Activated CD4-positive, alpha-beta T cell treated with anti-CD3 and anti-CD28 coated beads for 36 hours (primary cell): ENCODE results near the gene CACNG7. TPM values are rescaled to one million over a fixed set of nuclear protein-coding genes. Genes with fewer than 3 reads are reported as not detected.

Experiments
- ATAC-seq: fragments of 200-7000 bp; cut with Tn5 transposase; one replicate; pipeline ENCODE4 v1.10.0; 2021; ENCODE audit warnings: mild to moderate bottlenecking, moderate library complexity
- CTCF ChIA-PET: fragments of 350-600 bp; sonication (Branson Sonifier 250); formaldehyde crosslinking; loops from one replicate; lab custom pipeline; 2021; ENCODE audit warnings: antibody characterized with exemption; lab: Charles Lee
- POLR2A ChIA-PET: fragments of 350-600 bp; sonication (Branson Sonifier 250); formaldehyde crosslinking; loops from one replicate; lab custom pipeline; 2021; ENCODE audit warnings: antibody characterized with exemption, inconsistent platforms; lab: Charles Lee
- DNase-seq: peaks from one replicate; pipeline ENCODE4 v3.0.0-alpha.2; 2020
- H3K27ac Mint-ChIP-seq: one replicate; pipeline ENCODE4 v1.8.0; 2021; ENCODE audit warnings: mixed read lengths
- H3K27me3 Mint-ChIP-seq: one replicate; pipeline ENCODE4 v1.8.0; 2021; ENCODE audit warnings: mixed read lengths
- H3K36me3 Mint-ChIP-seq: one replicate; pipeline ENCODE4 v1.8.0; 2021; ENCODE audit warnings: low read depth, mixed read lengths
- H3K4me1 Mint-ChIP-seq: one replicate; pipeline ENCODE4 v1.8.0; 2021; ENCODE audit warnings: mixed read lengths
- H3K4me3 Mint-ChIP-seq: one replicate; pipeline ENCODE4 v1.8.0; 2021; ENCODE audit warnings: mild to moderate bottlenecking, moderate library complexity, mixed read lengths
- H3K9me3 Mint-ChIP-seq: one replicate; pipeline ENCODE4 v1.8.0; 2021; ENCODE audit warnings: low read depth, mixed read lengths
- intact Hi-C, 2 experiments: fragments of 100-400 bp; cut with DNase I in 1 of 2; cut with micrococcal nuclease in 1 of 2; formaldehyde crosslinking; loops; one replicate each; pipeline versions ENCODE4 v1.14.2 to v1.15.1; 2022 to 2024; cut with DNase I, micrococcal nuclease
- total RNA-seq, 2 experiments: library from RNA; stranded (reverse); gene quantifications; one replicate each; pipeline ENCODE4 v1.2.3, GENCODE V29; 2021

Gene CACNG7
- total RNA-seq, 2 experiments from 2014 or later, result not detected

- Mint-ChIP-seq H3K4me3 (no peak overlapping the region), H3K36me3 (no peaks in the 10 kb centered on the region), H3K4me1 (no peaks in the 10 kb centered on the region), H3K27ac (no peak overlapping the region), H3K27me3 (peaks cover 20% of the 10 kb centered on the region), H3K9me3 (no peaks in the 10 kb centered on the region)
- intact Hi-C loops, result loop anchor here in 1 of 2 experiments (10.0 kb wide), 1 partner anchor 777 kb away; the partner anchor contains the start of gene ZNF665
- ChIA-PET POLR2A (no interaction called here), CTCF (no interaction called here)
- no peak for ATAC-seq
- DNase-seq, result no peak
These were observed 62.6 kb downstream of the CACNG7 start for GRCh38 chr19:53971673-53972072.

- no peak overlapping the region for H3K27ac Mint-ChIP-seq
- peaks cover 53% of the 10 kb centered on the region for H3K27me3 Mint-ChIP-seq
- peak overlapping the region; percentile 59 for H3K4me3 Mint-ChIP-seq
- DNase-seq (peak; percentile 79), ATAC-seq (peak; percentile 61)
- CTCF ChIA-PET, result no interaction called here
- peaks cover 30% of the 10 kb centered on the region for H3K4me1 Mint-ChIP-seq
- POLR2A ChIA-PET, result no interaction called here
- peaks cover 2% of the 10 kb centered on the region for H3K36me3 Mint-ChIP-seq
- intact Hi-C loops, result loop anchor here in 1 of 2 experiments (1.0 to 10.0 kb wide), 3 partner anchors 69 to 783 kb away; partner anchors contain the start of genes PRPF31, TFPT and ZNF665
- H3K9me3 Mint-ChIP-seq, result no peaks in the 10 kb centered on the region
These were observed 68.4 kb downstream of the CACNG7 start for GRCh38 chr19:53977429-53977990.

GRCh38 chr19:53977991-53978731 is 69.1 kb downstream of the CACNG7 start:
- POLR2A ChIA-PET, result no interaction called here
- Mint-ChIP-seq H3K4me1 (peaks cover 30% of the 10 kb centered on the region), H3K36me3 (peaks cover 2% of the 10 kb centered on the region), H3K27ac (no peak overlapping the region), H3K9me3 (no peaks in the 10 kb centered on the region), H3K4me3 (peak overlapping the region; percentile 59), H3K27me3 (peaks cover 49% of the 10 kb centered on the region)
- CTCF ChIA-PET, result no interaction called here
- intact Hi-C loops, result loop anchor here in 1 of 2 experiments (1.0 to 10.0 kb wide), 5 partner anchors 70 to 783 kb away; partner anchors contain the start of genes CNOT3, NDUFA3, PRPF31 and TFPT
- ATAC-seq (peak; percentile 55), DNase-seq (peak; percentile 75)

- CTCF ChIA-PET, result interaction anchor here (1.1 kb wide), 1 partner anchor 44 kb away, joined by 3 read pairs; no protein-coding TSS in a partner anchor
These were observed 70.1 kb downstream of the CACNG7 start for GRCh38 chr19:53978975-53979801.

GRCh38 chr19:53980539-53981375 is 71.7 kb downstream of the CACNG7 start:
- CTCF ChIA-PET, result interaction anchor here (1.1 kb wide), 3 partner anchors 42 to 150 kb away, joined by 3 to 4 read pairs (median 4); no protein-coding TSS in a partner anchor
- no peaks in the 10 kb centered on the region for H3K9me3 Mint-ChIP-seq
- intact Hi-C loops, result loop anchor here in 1 of 2 experiments (1.0 kb wide), 3 partner anchors 111 to 484 kb away; partner anchors contain the start of gene LENG1
- POLR2A ChIA-PET, result interaction anchor here (0.6 to 1.0 kb wide), 3 partner anchors 12 to 113 kb away, joined by 3 to 5 read pairs (median 5); no protein-coding TSS in a partner anchor
- peaks cover 30% of the 10 kb centered on the region for H3K4me1 Mint-ChIP-seq
- ATAC-seq (peak; percentile 5), DNase-seq (no peak)
- peak overlapping the region; percentile 17 for H3K4me3 Mint-ChIP-seq
- no peak overlapping the region for H3K27ac Mint-ChIP-seq
- H3K36me3 Mint-ChIP-seq, result peaks cover 2% of the 10 kb centered on the region
- H3K27me3 Mint-ChIP-seq, result peaks cover 46% of the 10 kb centered on the region

More at GRCh38 chr19:53978975-53979801, 70.1 kb downstream of the CACNG7 start:
- no peak for ATAC-seq
- H3K4me1 Mint-ChIP-seq, result peaks cover 30% of the 10 kb centered on the region
- H3K27ac Mint-ChIP-seq, result no peak overlapping the region
- POLR2A ChIA-PET, result no interaction called here
- intact Hi-C loops, result loop anchor here in 1 of 2 experiments (1.0 to 10.0 kb wide), 3 partner anchors 124 to 784 kb away; partner anchors contain the start of genes CNOT3, NDUFA3 and ZNF665
- peak overlapping the region; percentile 32 for H3K4me3 Mint-ChIP-seq
- H3K27me3 Mint-ChIP-seq, result peaks cover 49% of the 10 kb centered on the region
- DNase-seq, result no peak
- peaks cover 2% of the 10 kb centered on the region for H3K36me3 Mint-ChIP-seq
- H3K9me3 Mint-ChIP-seq, result no peaks in the 10 kb centered on the region

- intact Hi-C loops, result no loop called here
- H3K4me3 Mint-ChIP-seq, result no peak overlapping the region
These were observed 72.4 kb downstream of the CACNG7 start for GRCh38 chr19:53981376-53981951.

GRCh38 chr19:53982001-53982451 is 72.9 kb downstream of the CACNG7 start:
- peaks cover 2% of the 10 kb centered on the region for H3K36me3 Mint-ChIP-seq
- POLR2A ChIA-PET, result no interaction called here
- peaks cover 40% of the 10 kb centered on the region for H3K27me3 Mint-ChIP-seq
- peak; percentile 21 for DNase-seq
- no peaks in the 10 kb centered on the region for H3K9me3 Mint-ChIP-seq
- H3K27ac Mint-ChIP-seq, result no peak overlapping the region
- intact Hi-C loops, result no loop called here
- no peak overlapping the region for H3K4me3 Mint-ChIP-seq
- H3K4me1 Mint-ChIP-seq, result peaks cover 30% of the 10 kb centered on the region
- CTCF ChIA-PET, result no interaction called here
- no peak for ATAC-seq

More at GRCh38 chr19:53981376-53981951, 72.4 kb downstream of the CACNG7 start:
- Mint-ChIP-seq H3K27me3 (peaks cover 44% of the 10 kb centered on the region), H3K27ac (no peak overlapping the region), H3K9me3 (no peaks in the 10 kb centered on the region), H3K36me3 (peaks cover 2% of the 10 kb centered on the region), H3K4me1 (peaks cover 30% of the 10 kb centered on the region)
- ATAC-seq, result no peak
- ChIA-PET CTCF (interaction anchor here (1.1 kb wide), 1 partner anchor 49 kb away, joined by 4 read pairs; no protein-coding TSS in a partner anchor), POLR2A (no interaction called here)
- no peak for DNase-seq

GRCh38 chr19:53982611-53983010 is 73.5 kb downstream of the CACNG7 start:
- no peak overlapping the region for H3K4me3 Mint-ChIP-seq
- H3K9me3 Mint-ChIP-seq, result no peaks in the 10 kb centered on the region
- intact Hi-C loops, result no loop called here
- no peak overlapping the region for H3K27ac Mint-ChIP-seq
- CTCF ChIA-PET, result no interaction called here
- POLR2A ChIA-PET, result no interaction called here
- no peak for ATAC-seq
- peaks cover 28% of the 10 kb centered on the region for H3K4me1 Mint-ChIP-seq
- DNase-seq, result peak; percentile 33
- peaks cover 36% of the 10 kb centered on the region for H3K27me3 Mint-ChIP-seq
- H3K36me3 Mint-ChIP-seq, result peaks cover 2% of the 10 kb centered on the region

GRCh38 chr19:53983457-53984289 is 74.6 kb downstream of the CACNG7 start:
- H3K27ac Mint-ChIP-seq, result no peak overlapping the region
- H3K9me3 Mint-ChIP-seq, result no peaks in the 10 kb centered on the region
- H3K27me3 Mint-ChIP-seq, result peaks cover 29% of the 10 kb centered on the region
- intact Hi-C loops, result no loop called here
- H3K36me3 Mint-ChIP-seq, result peaks cover 2% of the 10 kb centered on the region
- ATAC-seq (no peak), DNase-seq (no peak)
- ChIA-PET CTCF (no interaction called here), POLR2A (no interaction called here)
- no peak overlapping the region for H3K4me3 Mint-ChIP-seq
- H3K4me1 Mint-ChIP-seq, result peaks cover 21% of the 10 kb centered on the region
